Left ventricle myocardium inferior (tissue), 1 donor: ENCODE results near the gene GPR108. TPM values are rescaled to one million over a fixed set of nuclear protein-coding genes. Genes with fewer than 3 reads are reported as not detected.

ENCODE experiments used
- DNase-seq: peaks from one replicate; pipeline ENCODE4 v3.0.0-alpha.2; 2020
- H3K27ac ChIP-seq: fragments of 200-600 bp; replicated peaks from 2 replicates; pipeline ENCODE4 v1.8.0; 2021
- H3K27me3 ChIP-seq: fragments of 200-600 bp; 2 replicates; pipeline ENCODE4 v1.8.0; 2021; ENCODE audit warnings: low read depth
- H3K36me3 ChIP-seq: fragments of 200-600 bp; 2 replicates; pipeline ENCODE4 v1.8.0; 2021
- H3K4me1 ChIP-seq: fragments of 200-600 bp; 2 replicates; pipeline ENCODE4 v1.8.0; 2021
- H3K4me3 ChIP-seq: fragments of 200-600 bp; 2 replicates; pipeline ENCODE4 v1.8.0; 2021; ENCODE audit warnings: mild to moderate bottlenecking, moderate library complexity
- H3K9me3 ChIP-seq: fragments of 200-600 bp; replicated peaks from 2 replicates; pipeline ENCODE4 v1.8.0; 2021
- intact Hi-C: fragments of 100-400 bp; cut with micrococcal nuclease; formaldehyde crosslinking; loops from one replicate; pipeline ENCODE4 v1.11.0; 2022
- total RNA-seq: library from RNA; stranded (reverse); fragmentation: NEBNext Ultra II Directional; extraction: Animal tissue kit (Norgen Biotek cat#: 25700); gene quantifications from one replicate; pipeline ENCODE4 v1.2.1, GENCODE V29; 2021
- TF ChIP-seq, protein P1 (sequence below): fragments of 200-600 bp; IDR thresholded peaks from 2 replicates; pipeline ENCODE4 v1.8.0; 2021; ENCODE audit warnings: antibody characterized with exemption, mild to moderate bottlenecking, borderline replicate concordance
- donor health status: DM: no; HTN: yes; CAD: no; lungs with severe emphysema.

GPR108 gene
- total RNA-seq, 1 donor from 2014 or later = 22.4 TPM

DNA sequence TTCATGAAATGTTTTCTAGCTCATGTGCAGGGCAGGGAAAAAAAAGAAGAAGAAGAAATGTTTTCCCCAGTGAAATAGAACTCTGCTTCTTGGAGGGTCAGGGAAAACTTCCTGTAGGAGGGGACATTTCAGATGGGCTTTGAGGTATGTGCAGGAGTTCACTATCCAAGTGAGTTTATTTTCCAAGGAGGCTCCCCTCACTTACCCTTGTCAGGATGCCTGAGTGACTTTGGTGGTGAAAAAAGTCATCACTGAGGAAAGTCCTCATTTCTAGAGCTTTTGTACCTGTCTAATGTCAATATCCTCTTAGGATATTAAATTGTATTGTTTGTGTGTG, 16.3 kb downstream of the GPR108 start:
- no peaks in the 10 kb centered on the region for H3K9me3 ChIP-seq
- H3K4me1 ChIP-seq = no peaks in the 10 kb centered on the region
- peak overlapping the region; percentile 66 for H3K27ac ChIP-seq
- TF ChIP-seq, protein P1, sequence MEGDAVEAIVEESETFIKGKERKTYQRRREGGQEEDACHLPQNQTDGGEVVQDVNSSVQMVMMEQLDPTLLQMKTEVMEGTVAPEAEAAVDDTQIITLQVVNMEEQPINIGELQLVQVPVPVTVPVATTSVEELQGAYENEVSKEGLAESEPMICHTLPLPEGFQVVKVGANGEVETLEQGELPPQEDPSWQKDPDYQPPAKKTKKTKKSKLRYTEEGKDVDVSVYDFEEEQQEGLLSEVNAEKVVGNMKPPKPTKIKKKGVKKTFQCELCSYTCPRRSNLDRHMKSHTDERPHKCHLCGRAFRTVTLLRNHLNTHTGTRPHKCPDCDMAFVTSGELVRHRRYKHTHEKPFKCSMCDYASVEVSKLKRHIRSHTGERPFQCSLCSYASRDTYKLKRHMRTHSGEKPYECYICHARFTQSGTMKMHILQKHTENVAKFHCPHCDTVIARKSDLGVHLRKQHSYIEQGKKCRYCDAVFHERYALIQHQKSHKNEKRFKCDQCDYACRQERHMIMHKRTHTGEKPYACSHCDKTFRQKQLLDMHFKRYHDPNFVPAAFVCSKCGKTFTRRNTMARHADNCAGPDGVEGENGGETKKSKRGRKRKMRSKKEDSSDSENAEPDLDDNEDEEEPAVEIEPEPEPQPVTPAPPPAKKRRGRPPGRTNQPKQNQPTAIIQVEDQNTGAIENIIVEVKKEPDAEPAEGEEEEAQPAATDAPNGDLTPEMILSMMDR = no peak
- H3K36me3 ChIP-seq = no peaks in the 10 kb centered on the region
- no peak overlapping the region for H3K4me3 ChIP-seq
- intact Hi-C loops = no loop called here
- H3K27me3 ChIP-seq = peaks cover 69% of the 10 kb centered on the region
- no peak for DNase-seq

DNA sequence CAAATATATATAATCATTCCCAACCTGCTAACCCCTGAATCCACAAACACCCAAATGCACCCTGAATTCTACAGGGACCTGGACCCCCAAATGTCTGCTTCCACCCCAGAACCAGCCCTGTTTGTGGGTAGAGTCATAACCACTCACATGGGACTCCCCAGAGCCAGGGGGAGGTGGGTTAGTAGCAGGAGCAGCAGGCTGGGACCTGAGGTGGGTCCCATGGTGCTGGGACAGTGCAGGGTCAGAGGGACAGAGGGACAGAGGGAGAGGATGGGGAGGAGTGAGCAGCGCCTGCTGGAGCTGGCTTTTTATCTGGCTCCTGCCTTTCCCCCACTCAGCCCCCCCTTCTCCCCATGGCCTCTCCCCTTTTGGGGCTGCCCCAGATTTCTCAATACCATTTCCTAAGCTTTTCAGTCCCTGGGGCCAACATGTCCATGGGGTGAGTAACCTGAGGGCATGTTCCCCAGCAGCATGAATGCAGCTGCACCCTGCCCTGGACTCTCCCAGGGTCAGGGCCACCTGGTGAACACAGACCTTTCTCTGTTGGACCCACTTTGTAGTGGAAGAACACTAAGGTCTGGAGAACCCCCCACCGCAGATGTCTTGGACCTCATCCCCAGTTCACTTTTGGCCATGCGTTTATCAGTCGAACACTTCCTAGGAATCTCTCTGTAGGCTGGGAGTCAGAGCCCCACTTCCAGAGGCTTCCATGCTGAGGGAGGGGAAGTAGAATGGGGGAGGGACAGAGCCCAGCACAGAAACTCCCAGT, 16.8 kb downstream of the GPR108 start, which contains the start of gene C3:
TSS of gene C3 (minus strand) at position 282 of the 769 bp plus-strand sequence. CDS start at position 221, 61 bp downstream.
- no peaks in the 10 kb centered on the region for H3K9me3 ChIP-seq
- H3K27ac ChIP-seq = peak within 1 kb of the TSS; percentile 66
- H3K36me3 ChIP-seq = no peaks in the 10 kb centered on the region
- peak within 1 kb of the TSS; percentile 58 for H3K4me3 ChIP-seq
- no peaks in the 10 kb centered on the region for H3K4me1 ChIP-seq
- TF ChIP-seq, protein P1 = no peak
- intact Hi-C loops = no loop called here
- DNase-seq = peak; percentile 62
- H3K27me3 ChIP-seq = peaks cover 68% of the 10 kb centered on the region

DNA sequence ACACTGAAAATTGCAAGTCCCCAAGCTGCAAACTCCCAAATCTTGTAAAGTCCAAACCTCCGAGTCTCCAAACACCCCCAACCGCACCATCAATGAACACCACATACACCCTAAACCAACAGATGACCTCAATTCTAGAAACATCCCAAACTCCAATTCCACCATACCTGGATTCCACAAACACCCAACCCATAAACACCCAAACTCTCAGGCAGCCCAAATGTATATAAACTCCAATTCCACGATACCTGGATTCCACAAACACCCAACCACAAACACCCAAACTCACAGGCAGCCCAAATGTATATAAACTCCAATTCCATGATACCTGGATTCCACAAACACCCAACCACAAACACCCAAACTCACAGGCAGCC, 17.4 kb downstream of the GPR108 start:
- Histone ChIP-seq H3K4me3 (peak overlapping the region; percentile 58), H3K4me1 (no peaks in the 10 kb centered on the region), H3K27ac (peak overlapping the region; percentile 61), H3K27me3 (peaks cover 70% of the 10 kb centered on the region), H3K36me3 (no peaks in the 10 kb centered on the region), H3K9me3 (no peaks in the 10 kb centered on the region)
- no peak for DNase-seq
- intact Hi-C loops = no loop called here
- TF ChIP-seq, protein P1 = no peak

DNA sequence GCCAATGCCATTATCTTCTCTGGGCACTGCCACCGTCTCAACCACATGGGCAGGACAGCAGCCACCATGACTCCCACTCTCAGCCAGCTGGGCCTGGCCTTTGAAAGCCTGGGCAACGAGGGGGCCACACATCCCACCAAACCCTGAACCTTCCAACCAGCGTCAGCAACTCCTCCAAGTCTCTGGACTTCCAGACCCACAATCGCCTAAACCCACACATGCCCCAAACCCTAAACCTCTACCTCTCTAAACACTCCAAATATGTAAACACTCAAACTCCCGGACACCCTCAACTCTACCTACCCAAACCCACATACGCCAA, 17.9 kb downstream of the GPR108 start:
- Histone ChIP-seq H3K4me3 (peak overlapping the region; percentile 58), H3K36me3 (no peaks in the 10 kb centered on the region), H3K27ac (peak overlapping the region; percentile 61), H3K27me3 (peaks cover 70% of the 10 kb centered on the region), H3K9me3 (no peaks in the 10 kb centered on the region), H3K4me1 (no peaks in the 10 kb centered on the region)
- no peak for DNase-seq
- intact Hi-C loops = no loop called here
- TF ChIP-seq, protein P1 = no peak

DNA sequence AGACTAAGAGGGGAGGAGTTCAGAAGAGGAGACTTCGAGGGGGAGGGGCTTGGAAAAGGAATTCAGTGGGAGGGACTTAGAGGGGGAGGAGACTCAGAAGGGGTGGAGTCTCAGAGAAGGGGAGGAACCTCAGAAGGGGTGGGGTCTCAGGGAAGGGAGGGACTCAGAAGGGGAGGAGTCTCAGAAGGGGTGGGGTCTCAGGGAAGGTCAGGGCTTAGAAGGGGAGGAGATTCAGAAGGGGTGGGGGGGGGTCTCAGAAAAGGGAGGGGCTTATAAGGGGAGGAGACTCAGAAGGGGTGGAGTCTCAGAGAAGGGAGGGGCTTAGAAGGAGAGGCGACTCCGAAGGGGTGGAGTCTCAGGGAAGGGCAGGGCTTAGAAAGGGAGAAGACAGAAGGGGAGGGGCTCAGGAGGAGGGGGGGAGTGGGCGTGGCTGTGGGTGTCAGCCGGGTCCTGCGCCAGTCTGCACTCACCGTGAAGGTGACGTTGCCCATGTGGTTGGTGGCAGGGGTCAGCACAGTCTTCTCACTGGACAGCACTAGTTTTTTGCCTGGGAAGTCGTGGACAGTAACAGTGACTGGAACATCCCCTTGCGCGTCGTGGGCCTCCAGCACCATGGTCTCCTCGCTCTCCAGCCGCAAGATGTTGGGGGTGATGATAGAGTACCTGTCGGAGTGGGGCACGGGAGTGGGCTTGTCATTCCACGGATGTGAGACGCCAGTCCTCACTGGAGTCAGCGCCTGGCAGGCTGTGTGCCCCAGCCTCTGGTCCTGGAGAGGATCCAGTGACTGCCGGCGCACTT, 18.4 kb downstream of the GPR108 start:
- intact Hi-C loops = no loop called here
- DNase-seq = no peak
- TF ChIP-seq, protein P1 = no peak
- peak overlapping the region; percentile 58 for H3K4me3 ChIP-seq
- H3K36me3 ChIP-seq = no peaks in the 10 kb centered on the region
- H3K27ac ChIP-seq = peak overlapping the region; percentile 8
- no peaks in the 10 kb centered on the region for H3K4me1 ChIP-seq
- H3K9me3 ChIP-seq = no peaks in the 10 kb centered on the region
- H3K27me3 ChIP-seq = peaks cover 70% of the 10 kb centered on the region
